ENCODE data around the gene RYR2.

DNA sequence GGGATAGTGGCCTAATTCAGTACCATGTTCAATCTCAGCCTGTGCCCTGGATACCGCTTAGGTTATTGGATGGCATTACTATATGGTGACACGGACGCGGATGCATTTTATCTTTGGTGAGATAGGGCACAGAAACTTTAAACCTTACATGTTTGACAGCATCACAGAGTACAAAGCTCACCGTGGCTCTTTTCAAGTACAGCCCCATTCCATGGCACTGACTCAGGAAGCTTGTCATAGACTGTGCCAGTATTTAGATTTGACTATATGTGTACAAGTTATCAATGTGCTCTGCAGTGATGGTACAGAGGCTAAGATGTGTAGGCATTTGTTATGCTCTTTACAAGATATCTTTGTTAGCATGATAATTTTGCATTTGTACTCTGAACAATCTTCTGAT is 169.0 kb downstream of the RYR2 start:
- no peak for TF ChIP-seq POLR2A (IDR thresholded peaks at IDR 0.05)
- TF ChIP-seq, protein P1, sequence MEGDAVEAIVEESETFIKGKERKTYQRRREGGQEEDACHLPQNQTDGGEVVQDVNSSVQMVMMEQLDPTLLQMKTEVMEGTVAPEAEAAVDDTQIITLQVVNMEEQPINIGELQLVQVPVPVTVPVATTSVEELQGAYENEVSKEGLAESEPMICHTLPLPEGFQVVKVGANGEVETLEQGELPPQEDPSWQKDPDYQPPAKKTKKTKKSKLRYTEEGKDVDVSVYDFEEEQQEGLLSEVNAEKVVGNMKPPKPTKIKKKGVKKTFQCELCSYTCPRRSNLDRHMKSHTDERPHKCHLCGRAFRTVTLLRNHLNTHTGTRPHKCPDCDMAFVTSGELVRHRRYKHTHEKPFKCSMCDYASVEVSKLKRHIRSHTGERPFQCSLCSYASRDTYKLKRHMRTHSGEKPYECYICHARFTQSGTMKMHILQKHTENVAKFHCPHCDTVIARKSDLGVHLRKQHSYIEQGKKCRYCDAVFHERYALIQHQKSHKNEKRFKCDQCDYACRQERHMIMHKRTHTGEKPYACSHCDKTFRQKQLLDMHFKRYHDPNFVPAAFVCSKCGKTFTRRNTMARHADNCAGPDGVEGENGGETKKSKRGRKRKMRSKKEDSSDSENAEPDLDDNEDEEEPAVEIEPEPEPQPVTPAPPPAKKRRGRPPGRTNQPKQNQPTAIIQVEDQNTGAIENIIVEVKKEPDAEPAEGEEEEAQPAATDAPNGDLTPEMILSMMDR (IDR thresholded peaks at IDR 0.05): no peak
